Midbrain (tissue), 1 donor: ENCODE results near the gene IQSEC1.

Experiments
- DNase-seq: peaks from one replicate; lab custom pipeline; 2025; lab: John Stamatoyannopoulos, UW

Gene IQSEC1

GRCh38 chr3:13068269-13069010 is 4.8 kb downstream of the IQSEC1 start:
- no peak for DNase-seq

GRCh38 chr3:13067778-13068177 is 5.5 kb downstream of the IQSEC1 start:
- DNase-seq: no peak

- DNase-seq: no peak
These were observed 6.4 kb downstream of the IQSEC1 start for GRCh38 chr3:13066834-13067233.

GRCh38 chr3:13066236-13066635 is 7.0 kb downstream of the IQSEC1 start:
- DNase-seq: no peak

GRCh38 chr3:13065727-13066126 is 7.5 kb downstream of the IQSEC1 start:
- no peak for DNase-seq

- DNase-seq: no peak
These were observed 8.3 kb downstream of the IQSEC1 start for GRCh38 chr3:13064964-13065363.

GRCh38 chr3:13064159-13064868 is 8.9 kb downstream of the IQSEC1 start:
- no peak for DNase-seq

GRCh38 chr3:13063225-13063624 is 10.0 kb downstream of the IQSEC1 start:
- DNase-seq: no peak

- no peak for DNase-seq
These were observed 10.6 kb downstream of the IQSEC1 start for GRCh38 chr3:13062647-13063046.

- no peak for DNase-seq
These were observed 12.8 kb downstream of the IQSEC1 start for GRCh38 chr3:13060341-13060910.

- DNase-seq: no peak
These were observed 14.7 kb downstream of the IQSEC1 start for GRCh38 chr3:13058346-13059120.

- DNase-seq: no peak
These were observed 15.8 kb downstream of the IQSEC1 start for GRCh38 chr3:13057282-13058040.

GRCh38 chr3:13055634-13056033 is 17.6 kb downstream of the IQSEC1 start:
- DNase-seq: no peak

- peak; percentile 23 for DNase-seq
These were observed 18.6 kb downstream of the IQSEC1 start for GRCh38 chr3:13054341-13055285.

- DNase-seq: peak; percentile 39
These were observed 19.3 kb downstream of the IQSEC1 start for GRCh38 chr3:13053893-13054292.

- no peak for DNase-seq
These were observed 19.8 kb downstream of the IQSEC1 start for GRCh38 chr3:13053420-13053819.

- DNase-seq: no peak
These were observed 20.9 kb downstream of the IQSEC1 start for GRCh38 chr3:13052191-13052820.

- no peak for DNase-seq
These were observed 21.6 kb downstream of the IQSEC1 start for GRCh38 chr3:13051581-13051980.

GRCh38 chr3:13051066-13051465 is 22.2 kb downstream of the IQSEC1 start:
- DNase-seq: peak; percentile 36

- DNase-seq: no peak
These were observed 22.8 kb downstream of the IQSEC1 start for GRCh38 chr3:13050446-13050845.
